ENCODE measurements around the gene RHEBL1.

- TF ChIP-seq CTCF (IDR thresholded peaks at IDR 0.05) (no peak), EZH2 (IDR thresholded peaks at IDR 0.05) (no peak), EZH2phosphoT487 (IDR thresholded peaks at IDR 0.05) (no peak)
These were observed 15.3 kb downstream of the RHEBL1 start for GRCh38 chr12:49054524-49054923.
